ENCODE results near the gene RPS19BP1. TPM values are rescaled to one million over a fixed set of nuclear protein-coding genes. Genes with fewer than 3 reads are reported as not detected.

Gene RPS19BP1
- total and polyA plus RNA-seq, 9 donors: 9.1 to 130 (median 44.2) TPM

GRCh38 chr22:39574779-39575551 lies 42.4 kb upstream of the RPS19BP1 start:
- no peak for DNase-seq

GRCh38 chr22:39571538-39571937 lies 39.0 kb upstream of the RPS19BP1 start:
- WGBS, 3 donors: 68 to 85% (median 71%) methylated on average over 1 of the region's 1 CpG
- Histone ChIP-seq H3K27ac (no peak overlapping the region), H3K36me3 (no peaks in the 10 kb centered on the region), H3K4me1 (ENCODE audit: insufficient read depth) (no peaks in the 10 kb centered on the region), H3K27me3 (no peaks in the 10 kb centered on the region), H3K4me3 (no peak overlapping the region), H3K9me3 (no peaks in the 10 kb centered on the region)
- intact Hi-C loops (cut with DNase I): no loop called here
- DNase-seq: no peak
- TF ChIP-seq EP300 (IDR thresholded peaks at IDR 0.05) (no peak), POLR2A (IDR thresholded peaks at IDR 0.05) (no peak)
- TF ChIP-seq, protein P1, sequence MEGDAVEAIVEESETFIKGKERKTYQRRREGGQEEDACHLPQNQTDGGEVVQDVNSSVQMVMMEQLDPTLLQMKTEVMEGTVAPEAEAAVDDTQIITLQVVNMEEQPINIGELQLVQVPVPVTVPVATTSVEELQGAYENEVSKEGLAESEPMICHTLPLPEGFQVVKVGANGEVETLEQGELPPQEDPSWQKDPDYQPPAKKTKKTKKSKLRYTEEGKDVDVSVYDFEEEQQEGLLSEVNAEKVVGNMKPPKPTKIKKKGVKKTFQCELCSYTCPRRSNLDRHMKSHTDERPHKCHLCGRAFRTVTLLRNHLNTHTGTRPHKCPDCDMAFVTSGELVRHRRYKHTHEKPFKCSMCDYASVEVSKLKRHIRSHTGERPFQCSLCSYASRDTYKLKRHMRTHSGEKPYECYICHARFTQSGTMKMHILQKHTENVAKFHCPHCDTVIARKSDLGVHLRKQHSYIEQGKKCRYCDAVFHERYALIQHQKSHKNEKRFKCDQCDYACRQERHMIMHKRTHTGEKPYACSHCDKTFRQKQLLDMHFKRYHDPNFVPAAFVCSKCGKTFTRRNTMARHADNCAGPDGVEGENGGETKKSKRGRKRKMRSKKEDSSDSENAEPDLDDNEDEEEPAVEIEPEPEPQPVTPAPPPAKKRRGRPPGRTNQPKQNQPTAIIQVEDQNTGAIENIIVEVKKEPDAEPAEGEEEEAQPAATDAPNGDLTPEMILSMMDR (IDR thresholded peaks at IDR 0.05): no peak

More at GRCh38 chr22:39574779-39575551, 42.4 kb upstream of the RPS19BP1 start:
- H3K36me3 ChIP-seq: no peaks in the 10 kb centered on the region
- no peaks in the 10 kb centered on the region for H3K9me3 ChIP-seq
- no peak overlapping the region for H3K4me3 ChIP-seq
- H3K27me3 ChIP-seq: no peaks in the 10 kb centered on the region
- H3K4me1 ChIP-seq (ENCODE audit: insufficient read depth): no peaks in the 10 kb centered on the region
- TF ChIP-seq, protein P1 (IDR thresholded peaks at IDR 0.05): no peak
- no peak overlapping the region for H3K27ac ChIP-seq
- WGBS, 3 donors: 81 to 83% (median 82%) methylated on average over 13 to 14 of the region's 14 CpGs
- intact Hi-C loops (cut with DNase I): no loop called here

DNA sequence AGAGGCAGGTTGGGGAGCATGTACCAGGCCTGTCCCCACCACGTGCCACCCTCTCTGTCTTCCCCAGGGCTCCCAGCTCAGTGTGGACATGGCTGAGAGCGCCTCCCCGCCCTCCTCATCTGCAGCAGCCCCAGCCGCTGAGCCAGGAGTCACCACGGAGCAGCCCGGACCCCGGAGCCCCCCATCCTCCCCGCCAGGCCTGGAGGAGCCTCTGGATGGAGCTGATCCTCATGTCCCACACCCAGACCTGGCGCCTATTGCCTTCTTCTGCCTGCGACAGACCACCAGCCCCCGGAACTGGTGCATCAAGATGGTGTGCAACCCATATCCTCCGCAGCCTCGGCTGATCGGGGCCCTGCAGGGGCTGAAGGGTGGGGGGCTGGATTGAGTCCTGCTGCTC lies 38.1 kb upstream of the RPS19BP1 start, which contains the start of gene CACNA1I:
Gene CACNA1I, plus strand, starts transcription at position 89 of the 400 bp plus-strand sequence. Its CDS starts 0 bp downstream, at position 89.
- Histone ChIP-seq H3K9me3 (no peaks in the 10 kb centered on the region), H3K36me3 (no peaks in the 10 kb centered on the region), H3K4me3 (no peak within 1 kb of the TSS), H3K27ac (no peak within 1 kb of the TSS), H3K27me3 (no peaks in the 10 kb centered on the region), H3K4me1 (ENCODE audit: insufficient read depth) (no peaks in the 10 kb centered on the region)
- no peak for DNase-seq
- intact Hi-C loops (cut with DNase I): no loop called here
- TF ChIP-seq EP300 (IDR thresholded peaks at IDR 0.05) (no peak), POLR2A (IDR thresholded peaks at IDR 0.05) (no peak)
- TF ChIP-seq, protein P1 (IDR thresholded peaks at IDR 0.05): no peak
- 81 to 84% (median 82%) methylated on average over 14 of the region's 14 CpGs for WGBS, 3 donors

DNA sequence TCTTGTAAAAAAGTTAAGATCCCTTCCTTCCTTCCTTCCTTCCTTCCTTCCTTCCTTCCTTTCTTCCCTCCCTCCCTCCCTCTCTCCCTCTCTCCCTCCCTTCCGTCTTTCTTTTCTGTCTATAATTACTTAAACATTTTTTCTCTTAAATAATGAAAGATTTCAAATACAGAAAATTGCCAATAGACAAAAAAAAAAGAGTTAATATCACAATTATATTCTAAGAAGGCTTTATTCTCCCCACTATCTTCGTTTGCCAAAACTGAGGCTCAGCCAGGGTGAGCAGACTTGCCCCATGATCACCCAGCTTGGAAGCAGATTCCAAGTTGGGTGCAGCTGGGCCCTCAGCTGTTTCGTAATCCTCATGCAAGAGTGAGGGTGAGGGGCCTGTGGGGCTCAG lies 37.7 kb upstream of the RPS19BP1 start:
- 84 to 91% (median 88%) methylated on average over 3 of the region's 3 CpGs for WGBS, 3 donors
- intact Hi-C loops (cut with DNase I): no loop called here
- DNase-seq: no peak
- H3K4me3 ChIP-seq: no peak overlapping the region
- H3K27ac ChIP-seq: no peak overlapping the region
- TF ChIP-seq EP300 (IDR thresholded peaks at IDR 0.05) (no peak), POLR2A (IDR thresholded peaks at IDR 0.05) (no peak)
- TF ChIP-seq, protein P1 (IDR thresholded peaks at IDR 0.05): no peak
- no peaks in the 10 kb centered on the region for H3K9me3 ChIP-seq
- no peaks in the 10 kb centered on the region for H3K27me3 ChIP-seq
- no peaks in the 10 kb centered on the region for H3K4me1 ChIP-seq (ENCODE audit: insufficient read depth)
- no peaks in the 10 kb centered on the region for H3K36me3 ChIP-seq
